MCF 10A (cell line): Measurements from ENCODE around the gene RSPO1. TPM values are rescaled to one million over a fixed set of nuclear protein-coding genes. Genes with fewer than 3 reads are reported as not detected.

Experiments used
- BruUV-seq: library from RNA; stranded (reverse); fragments of 400-500 nt; replicated peaks from 2 replicates; lab custom pipeline; 2021; lab: Mats Ljungman, UMichigan
- CTCF ChIA-PET: fragments of 300-600 bp; sonication (Branson Sonifier 250); formaldehyde crosslinking; extraction: SDS; loops from one replicate; lab custom pipeline; 2021; ENCODE audit warnings: antibody characterized with exemption, inconsistent platforms; lab: Yijun Ruan, JAX
- POLR2A ChIA-PET: fragments of 300-600, 350-650 bp; sonication (Branson Sonifier 250); formaldehyde crosslinking; extraction: SDS; loops from one replicate; lab custom pipeline; 2020; ENCODE audit warnings: antibody characterized with exemption, inconsistent platforms; lab: Yijun Ruan, JAX
- DNase-seq: peaks from one replicate; pipeline ENCODE4 v3.0.0-alpha.2; 2018; ENCODE audit not compliant: unreplicated experiment
- H3K27ac Mint-ChIP-seq: one replicate; pipeline ENCODE4 v1.8.0; 2022; ENCODE audit warnings: mild to moderate bottlenecking, low read depth, mixed read lengths; ENCODE audit not compliant: unreplicated experiment
- H3K27me3 Mint-ChIP-seq: one replicate; pipeline ENCODE4 v1.8.0; 2022; ENCODE audit warnings: mixed read lengths; ENCODE audit not compliant: insufficient read depth, unreplicated experiment
- H3K36me3 Mint-ChIP-seq: one replicate; pipeline ENCODE4 v1.8.0; 2022; ENCODE audit warnings: mild to moderate bottlenecking, moderate library complexity, mixed read lengths; ENCODE audit not compliant: insufficient read depth, unreplicated experiment
- H3K4me1 Mint-ChIP-seq: one replicate; pipeline ENCODE4 v1.8.0; 2022; ENCODE audit warnings: mixed read lengths; ENCODE audit not compliant: insufficient read depth, unreplicated experiment
- H3K4me3 Mint-ChIP-seq: one replicate; pipeline ENCODE4 v1.8.0; 2022; ENCODE audit warnings: mild to moderate bottlenecking, moderate library complexity, mixed read lengths; ENCODE audit not compliant: unreplicated experiment
- H3K9me3 Mint-ChIP-seq: one replicate; pipeline ENCODE4 v1.8.0; 2022; ENCODE audit warnings: mixed read lengths; ENCODE audit not compliant: unreplicated experiment
- CTCF ChIP-seq: fragments of 200-600 bp; IDR thresholded peaks from one replicate; pipeline ENCODE4 v1.8.0; 2022; ENCODE audit warnings: antibody characterized with exemption, mild to moderate bottlenecking; ENCODE audit not compliant: unreplicated experiment
- intact Hi-C: fragments of 100-400 bp; cut with micrococcal nuclease; formaldehyde crosslinking; loops from 2 replicates; pipeline ENCODE4 v1.14.1; 2022
- total RNA-seq: library from RNA; stranded (reverse); gene quantifications from 2 replicates; pipeline ENCODE4 v1.2.3, GENCODE V29; 2022

The RSPO1 gene
- total RNA-seq, 1 experiment from 2014 or later: not detected

- no TSS peak for BruUV-seq
- DNase-seq: no peak
- no peaks in the 10 kb centered on the region for H3K4me1 Mint-ChIP-seq
- peaks cover 5% of the 10 kb centered on the region for H3K36me3 Mint-ChIP-seq
- no peak for TF ChIP-seq CTCF
- no peak overlapping the region for H3K27ac Mint-ChIP-seq
- H3K9me3 Mint-ChIP-seq: no peaks in the 10 kb centered on the region
- no peaks in the 10 kb centered on the region for H3K27me3 Mint-ChIP-seq
- ChIA-PET CTCF (interaction anchor here (1.0 to 15.7 kb wide), 2 partner anchors 9 to 79 kb away, joined by 3 to 271 read pairs; a partner anchor contains a TSS), POLR2A (no interaction called here)
- intact Hi-C loops: loop anchor here (10.0 kb wide), 1 partner anchor 1219 kb away; no protein-coding TSS in a partner anchor
- H3K4me3 Mint-ChIP-seq: no peak overlapping the region
Observed at GRCh38 chr1:37605806-37606474, 28.8 kb downstream of the RSPO1 start.

- TF ChIP-seq CTCF: no peak
- peaks cover 5% of the 10 kb centered on the region for H3K36me3 Mint-ChIP-seq
- no peaks in the 10 kb centered on the region for H3K9me3 Mint-ChIP-seq
- H3K27me3 Mint-ChIP-seq: no peaks in the 10 kb centered on the region
- H3K27ac Mint-ChIP-seq: no peak overlapping the region
- POLR2A ChIA-PET: no interaction called here
- BruUV-seq: no TSS peak
- H3K4me1 Mint-ChIP-seq: no peaks in the 10 kb centered on the region
- intact Hi-C loops: loop anchor here (10.0 kb wide), 1 partner anchor 1220 kb away; no protein-coding TSS in a partner anchor
- no peak overlapping the region for H3K4me3 Mint-ChIP-seq
- DNase-seq: no peak
- CTCF ChIA-PET: interaction anchor here (0.6 to 15.7 kb wide), 4 partner anchors 50 to 155 kb away, joined by 3 to 271 read pairs (median 10); a partner anchor contains a TSS
Observed at GRCh38 chr1:37605061-37605650, 29.5 kb downstream of the RSPO1 start.

GRCh38 chr1:37602750-37603694, 31.7 kb downstream of the RSPO1 start:
- intact Hi-C loops: loop anchor here (1.0 to 10.0 kb wide), 2 partner anchors 79 to 1222 kb away; no protein-coding TSS in a partner anchor
- ChIA-PET POLR2A (interaction anchor here (0.6 to 1.0 kb wide), 5 partner anchors 15 to 257 kb away, joined by 3 to 4 read pairs (median 3); no protein-coding TSS in a partner anchor), CTCF (interaction anchor here (0.6 to 15.7 kb wide), 58 partner anchors 9 to 1029 kb away, joined by 3 to 271 read pairs (median 4); partner anchors contain the start of gene RSPO1)
- no peak overlapping the region for H3K4me3 Mint-ChIP-seq
- no peaks in the 10 kb centered on the region for H3K27me3 Mint-ChIP-seq
- peak; percentile 60 for DNase-seq
- H3K9me3 Mint-ChIP-seq: no peaks in the 10 kb centered on the region
- H3K27ac Mint-ChIP-seq: no peak overlapping the region
- H3K4me1 Mint-ChIP-seq: no peaks in the 10 kb centered on the region
- H3K36me3 Mint-ChIP-seq: peaks cover 5% of the 10 kb centered on the region
- peak; percentile 64 for TF ChIP-seq CTCF
- no TSS peak for BruUV-seq
